ENCODE data around the gene TBXAS1.

DNA sequence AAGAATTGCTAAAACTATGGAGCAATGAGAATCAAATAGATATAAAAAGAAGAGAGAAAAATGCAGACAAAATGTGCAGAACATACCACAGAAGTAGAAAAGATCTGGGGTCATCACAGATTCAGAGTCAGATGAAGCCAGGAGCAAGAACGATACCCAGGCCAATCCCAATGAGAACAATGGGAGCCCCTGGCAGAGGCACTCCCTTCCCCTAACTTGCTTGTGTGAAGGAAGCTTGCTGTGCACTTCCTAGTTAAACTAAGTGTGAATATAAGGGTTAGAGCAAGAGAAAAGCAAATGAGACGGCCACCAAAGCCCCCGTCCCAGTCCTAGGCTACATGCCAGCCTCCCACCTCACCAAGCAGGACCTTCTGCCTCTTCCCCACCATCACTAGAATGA is 221.0 kb downstream of the TBXAS1 start:
- TF ChIP-seq, protein P1, sequence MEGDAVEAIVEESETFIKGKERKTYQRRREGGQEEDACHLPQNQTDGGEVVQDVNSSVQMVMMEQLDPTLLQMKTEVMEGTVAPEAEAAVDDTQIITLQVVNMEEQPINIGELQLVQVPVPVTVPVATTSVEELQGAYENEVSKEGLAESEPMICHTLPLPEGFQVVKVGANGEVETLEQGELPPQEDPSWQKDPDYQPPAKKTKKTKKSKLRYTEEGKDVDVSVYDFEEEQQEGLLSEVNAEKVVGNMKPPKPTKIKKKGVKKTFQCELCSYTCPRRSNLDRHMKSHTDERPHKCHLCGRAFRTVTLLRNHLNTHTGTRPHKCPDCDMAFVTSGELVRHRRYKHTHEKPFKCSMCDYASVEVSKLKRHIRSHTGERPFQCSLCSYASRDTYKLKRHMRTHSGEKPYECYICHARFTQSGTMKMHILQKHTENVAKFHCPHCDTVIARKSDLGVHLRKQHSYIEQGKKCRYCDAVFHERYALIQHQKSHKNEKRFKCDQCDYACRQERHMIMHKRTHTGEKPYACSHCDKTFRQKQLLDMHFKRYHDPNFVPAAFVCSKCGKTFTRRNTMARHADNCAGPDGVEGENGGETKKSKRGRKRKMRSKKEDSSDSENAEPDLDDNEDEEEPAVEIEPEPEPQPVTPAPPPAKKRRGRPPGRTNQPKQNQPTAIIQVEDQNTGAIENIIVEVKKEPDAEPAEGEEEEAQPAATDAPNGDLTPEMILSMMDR (conservative IDR thresholded peaks at IDR 0.05), result no peak
- TF ChIP-seq EZH2 (IDR thresholded peaks at IDR 0.05; ENCODE audit: low read depth), result no peak
